HG03457 (cell line): ENCODE measurements around the gene MLLT10.

Source experiments
- ATAC-seq: cut with Tn5 transposase; IDR thresholded peaks from one replicate; pipeline ENCODE4 v1.9.1; 2021; ENCODE audit warnings: moderate number of reproducible peaks; ENCODE audit not compliant: unreplicated experiment

MLLT10 gene

GRCh38 chr10:21533467-21534279 is at the start of gene MLLT10:
Gene MLLT10 (plus strand): TSS chr10:21534232. CDS start chr10:21534645, 413 bp downstream.
- peak; percentile 84 for ATAC-seq

- ATAC-seq, result no peak
Measured at GRCh38 chr10:21487416-21488180, 46.4 kb upstream of the MLLT10 start.

- no peak for ATAC-seq
Measured at GRCh38 chr10:21488246-21488956, 45.6 kb upstream of the MLLT10 start.

GRCh38 chr10:21488957-21489446 is 45.0 kb upstream of the MLLT10 start:
- no peak for ATAC-seq

- ATAC-seq, result no peak
Measured at GRCh38 chr10:21490028-21490710, 43.9 kb upstream of the MLLT10 start.

DNA sequence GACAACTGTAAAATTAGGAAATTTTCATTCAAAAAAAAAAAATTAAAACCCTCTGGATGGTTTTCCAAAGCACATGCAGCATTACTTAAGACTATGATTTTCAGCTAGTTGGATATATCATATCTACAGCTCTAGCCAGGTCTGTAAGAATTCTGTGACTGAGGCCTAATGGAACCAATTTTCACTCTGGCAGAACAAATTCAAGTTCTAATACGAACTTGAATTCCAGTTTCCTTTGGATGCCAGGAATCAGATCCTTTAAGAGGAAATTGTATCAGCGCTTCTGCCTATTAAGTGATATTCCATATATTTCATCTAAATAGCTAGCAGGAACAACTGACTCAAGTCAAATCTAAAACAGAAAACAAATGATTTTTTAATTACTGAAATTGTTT is 43.3 kb upstream of the MLLT10 start:
- no peak for ATAC-seq

DNA sequence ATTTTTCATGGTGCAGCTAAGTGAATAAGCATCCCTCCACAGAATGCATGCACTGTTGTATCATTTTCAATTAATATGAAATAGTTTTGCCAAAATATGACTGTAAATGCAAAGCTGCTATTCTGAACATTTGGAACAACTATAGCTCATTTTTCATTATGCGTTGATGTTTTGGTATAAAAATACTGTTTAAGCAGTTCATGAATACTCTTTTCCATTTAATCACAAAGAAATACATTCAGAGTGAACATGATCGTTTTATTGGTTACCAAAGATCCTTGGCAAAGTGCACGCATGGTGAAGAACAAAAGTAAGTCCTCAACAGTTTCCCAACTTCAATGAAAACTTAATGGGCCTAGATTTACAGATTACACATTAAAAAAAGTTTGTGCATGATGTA is 41.6 kb upstream of the MLLT10 start:
- no peak for ATAC-seq

- no peak for ATAC-seq
Measured at GRCh38 chr10:21493784-21494183, 40.2 kb upstream of the MLLT10 start.

- no peak for ATAC-seq
Measured at GRCh38 chr10:21494191-21495001, 39.6 kb upstream of the MLLT10 start.

DNA sequence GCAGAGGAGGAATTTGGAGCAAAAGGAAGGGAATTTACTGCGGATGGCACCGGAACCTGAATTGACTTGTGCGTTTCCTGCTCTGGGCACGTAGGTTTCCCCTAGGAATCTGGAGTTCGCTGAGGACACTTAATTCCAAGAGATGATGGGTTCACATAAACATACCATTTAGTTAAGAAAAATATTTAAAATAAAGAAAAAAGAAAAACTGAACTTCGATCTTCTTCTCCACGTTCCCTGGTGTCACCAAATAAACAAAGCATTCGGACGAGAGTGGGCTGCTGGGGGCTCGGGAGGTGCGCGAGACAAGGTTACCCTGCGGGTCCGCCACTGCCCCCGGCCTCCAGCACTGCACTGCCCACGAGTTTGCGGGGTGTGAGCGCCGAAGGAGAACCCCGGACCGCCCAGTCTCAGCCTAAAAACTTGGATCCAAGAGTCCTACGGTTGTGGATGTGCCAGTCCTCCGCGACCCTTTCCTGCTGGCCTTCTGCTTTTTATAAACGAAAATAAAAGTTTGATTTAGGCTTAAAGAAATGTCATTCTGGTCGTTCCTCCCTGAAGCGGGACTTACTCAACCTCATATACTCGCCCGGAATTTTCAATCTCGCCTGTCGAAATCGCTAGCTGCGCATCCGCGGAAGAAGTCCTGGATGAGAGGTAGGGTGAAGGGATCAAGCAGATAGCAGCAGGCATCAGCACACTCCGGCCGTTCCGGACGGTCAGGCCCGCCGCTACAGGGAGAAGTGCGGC is 38.9 kb upstream of the MLLT10 start:
- no peak for ATAC-seq

DNA sequence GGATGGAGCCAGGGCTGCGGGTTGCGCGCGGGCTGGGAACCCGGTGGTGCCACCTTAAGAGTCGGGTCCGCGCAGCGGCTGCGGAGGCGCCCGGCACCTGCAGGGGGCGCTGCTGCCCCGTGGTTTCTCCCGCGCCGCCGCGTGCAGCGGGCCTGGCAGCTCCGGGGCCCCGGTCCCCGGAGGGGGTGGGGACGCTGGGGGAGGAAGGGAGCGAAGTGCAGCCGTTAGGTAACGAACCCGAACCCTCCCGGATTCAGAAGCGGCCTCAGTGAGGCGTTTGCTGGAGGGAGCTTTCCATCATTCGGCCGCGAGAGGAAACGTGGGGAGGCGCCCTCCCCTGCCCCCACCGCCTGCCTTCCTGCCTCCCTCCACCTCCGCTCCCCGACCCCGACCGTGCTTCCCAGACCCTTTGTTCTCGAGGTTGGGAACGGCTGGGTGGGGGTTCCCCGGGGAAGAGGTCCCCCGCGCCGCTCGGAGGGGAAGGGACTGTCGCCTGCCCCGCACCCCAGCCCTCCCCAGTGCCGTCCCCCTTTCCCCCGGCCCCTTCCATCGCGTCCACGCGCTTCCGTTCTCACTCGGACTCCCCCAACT is 38.2 kb upstream of the MLLT10 start:
- peak; percentile 68 for ATAC-seq

- ATAC-seq, result peak; percentile 37
Measured at GRCh38 chr10:21496343-21497176, 37.5 kb upstream of the MLLT10 start.

- no peak for ATAC-seq
Measured at GRCh38 chr10:21497177-21497807, 36.7 kb upstream of the MLLT10 start.

DNA sequence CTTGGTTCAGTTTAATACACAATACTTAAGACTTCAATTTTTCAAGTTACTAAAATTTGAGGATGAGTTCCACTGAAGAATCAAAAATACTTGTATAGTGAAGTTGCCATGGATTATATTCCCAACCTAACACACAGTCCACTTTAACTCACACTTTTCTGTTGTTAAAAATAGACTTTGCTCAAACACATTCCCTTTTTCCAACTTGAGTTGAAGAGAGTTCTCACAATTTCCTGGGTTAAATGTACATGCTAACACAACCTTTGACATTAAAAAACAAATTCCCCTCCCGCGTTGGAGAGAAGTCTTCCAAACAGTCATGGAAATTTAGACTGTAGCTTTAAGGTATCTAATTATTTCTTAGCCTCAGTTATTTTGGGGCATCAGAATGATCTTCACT is 35.7 kb upstream of the MLLT10 start:
- ATAC-seq, result no peak

DNA sequence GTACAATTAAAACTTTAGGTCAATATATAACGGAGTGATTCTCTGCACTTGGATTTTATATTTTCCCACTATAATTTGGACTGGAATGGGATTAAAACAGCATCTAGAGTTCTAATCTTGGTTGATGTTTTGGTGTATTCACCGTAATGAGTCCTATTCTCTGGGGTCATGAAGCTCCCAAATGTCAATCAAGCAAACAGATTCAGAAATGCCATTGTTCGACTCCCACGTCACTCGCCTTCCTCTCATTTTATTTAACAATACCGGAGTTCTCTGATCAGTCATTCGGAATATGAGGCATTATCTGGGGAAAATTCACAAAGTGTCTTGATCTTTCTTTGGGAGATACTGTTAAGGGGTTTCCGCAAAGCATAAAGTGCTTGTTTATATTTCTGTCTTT is 35.0 kb upstream of the MLLT10 start:
- ATAC-seq, result no peak

DNA sequence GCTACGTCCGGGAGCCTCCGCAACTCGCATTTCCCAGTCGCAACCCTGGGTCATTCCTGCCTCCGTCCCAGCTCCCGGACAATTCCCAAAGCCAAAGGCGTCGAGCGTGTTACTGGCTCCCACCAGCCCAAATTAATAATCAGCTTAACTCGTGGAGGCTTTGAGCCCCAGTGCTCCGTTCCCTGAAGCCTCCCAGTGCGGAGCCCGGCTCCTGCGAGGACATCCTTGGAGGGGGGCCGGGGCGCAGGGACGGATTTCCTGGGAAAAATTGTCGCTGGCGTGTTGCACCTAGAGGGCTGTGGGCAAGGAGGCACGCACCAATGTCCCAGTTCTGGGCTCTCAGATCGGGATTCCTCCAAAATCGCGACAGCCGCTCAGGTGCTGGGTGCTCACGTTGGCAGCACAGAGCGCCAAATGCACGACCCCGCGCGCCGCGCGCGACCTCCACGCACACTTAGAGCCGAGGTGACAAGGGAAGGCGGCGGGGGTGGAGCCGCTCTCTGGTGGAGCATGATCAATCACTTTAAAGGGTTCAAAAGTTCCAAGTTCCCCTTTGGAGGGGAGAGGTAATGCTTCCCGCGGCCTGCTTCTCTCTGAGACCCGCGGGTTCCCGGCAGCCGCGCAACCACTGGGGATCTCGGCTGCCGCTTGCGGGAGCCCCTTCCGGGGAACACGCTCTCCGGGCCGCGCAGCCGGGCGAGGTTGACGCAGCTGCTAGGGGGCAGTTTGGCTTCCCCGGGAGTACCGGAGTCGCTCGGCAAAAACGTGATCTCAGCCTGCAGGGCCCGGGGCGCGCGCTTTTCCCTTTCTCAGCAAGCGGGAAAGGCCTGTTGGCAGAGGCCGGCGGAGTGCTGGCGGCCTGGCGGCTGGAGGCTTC is 34.1 kb upstream of the MLLT10 start:
- no peak for ATAC-seq

GRCh38 chr10:21500578-21500910 is 33.5 kb upstream of the MLLT10 start:
- ATAC-seq, result no peak
